ENCODE measurements around the gene ARPC1B. TPM values are rescaled to one million over a fixed set of nuclear protein-coding genes. Genes with fewer than 3 reads are reported as not detected.

Gene ARPC1B
- total and polyA plus RNA-seq, 9 of the 15 experiments (the other 6 are each of a cell fraction or from before 2014, with no cell fraction given), result 6.7 to 357 (median 211) TPM

- 0 out of 2 replicates have a peak, but pooled peaks have one; percentile 79 for TF ChIP-seq ZNF717 (CRISPR knock-in tag; IDR thresholded peaks at IDR 0.05)
- TF ChIP-seq THRAP3 (IDR thresholded peaks at IDR 0.05; ENCODE audit: borderline replicate concordance), result peak; percentile 92
- TF ChIP-seq CC2D1A (IDR thresholded peaks at IDR 0.05), result peak; percentile 79
- peak; percentile 59; the same call in 1 of the 2 replicates for TF ChIP-seq KLF1 (tag; IDR thresholded peaks at IDR 0.05)
- peak; percentile 89 for TF ChIP-seq EP400 (IDR thresholded peaks at IDR 0.05)
- TF ChIP-seq ZSCAN29 (IDR thresholded peaks at IDR 0.05), result 0 out of 2 replicates have a peak, but pooled peaks have one; percentile 42
- 0 out of 2 replicates have a peak, but pooled peaks have one; percentile 60 for TF ChIP-seq NFATC3 (IDR thresholded peaks at IDR 0.05)
- peak; percentile 95 for TF ChIP-seq CEBPB (tag; IDR thresholded peaks at IDR 0.05)
- TF ChIP-seq TRIM24 (IDR thresholded peaks at IDR 0.05), result peak; percentile 66 to 84
- TF ChIP-seq, protein P1, sequence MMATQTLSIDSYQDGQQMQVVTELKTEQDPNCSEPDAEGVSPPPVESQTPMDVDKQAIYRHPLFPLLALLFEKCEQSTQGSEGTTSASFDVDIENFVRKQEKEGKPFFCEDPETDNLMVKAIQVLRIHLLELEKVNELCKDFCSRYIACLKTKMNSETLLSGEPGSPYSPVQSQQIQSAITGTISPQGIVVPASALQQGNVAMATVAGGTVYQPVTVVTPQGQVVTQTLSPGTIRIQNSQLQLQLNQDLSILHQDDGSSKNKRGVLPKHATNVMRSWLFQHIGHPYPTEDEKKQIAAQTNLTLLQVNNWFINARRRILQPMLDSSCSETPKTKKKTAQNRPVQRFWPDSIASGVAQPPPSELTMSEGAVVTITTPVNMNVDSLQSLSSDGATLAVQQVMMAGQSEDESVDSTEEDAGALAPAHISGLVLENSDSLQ (IDR thresholded peaks at IDR 0.05), result peak; percentile 60
- TF ChIP-seq POLR2B (IDR thresholded peaks at IDR 0.05; ENCODE audit: low read depth, partially characterized antibody), result peak; percentile 57
- peak; percentile 56 for TF ChIP-seq POLR2A (conservative IDR thresholded peaks at IDR 0.05)
- TF ChIP-seq GABPA (tag; conservative IDR thresholded peaks at IDR 0.05; ENCODE audit: low read depth), result peak; percentile 34
- peak; percentile 71 for TF ChIP-seq CREM (IDR thresholded peaks at IDR 0.05; ENCODE audit: low read depth)
- TF ChIP-seq ZNF318 (IDR thresholded peaks at IDR 0.05; ENCODE audit: borderline replicate concordance in 1 of 2, low read depth in 1 of 2), result peak in 1 of 2 experiments; percentile 78; a peak in 2 of 4 replicates
- TF ChIP-seq TAF9B (IDR thresholded peaks at IDR 0.05; ENCODE audit: partially characterized antibody), result peak; percentile 75
- TF ChIP-seq SPI1 (IDR thresholded peaks at IDR 0.05; ENCODE audit: borderline replicate concordance, low read depth, low read length), result peak; percentile 40; the same call in 1 of the 2 replicates
- TF ChIP-seq, protein P2, sequence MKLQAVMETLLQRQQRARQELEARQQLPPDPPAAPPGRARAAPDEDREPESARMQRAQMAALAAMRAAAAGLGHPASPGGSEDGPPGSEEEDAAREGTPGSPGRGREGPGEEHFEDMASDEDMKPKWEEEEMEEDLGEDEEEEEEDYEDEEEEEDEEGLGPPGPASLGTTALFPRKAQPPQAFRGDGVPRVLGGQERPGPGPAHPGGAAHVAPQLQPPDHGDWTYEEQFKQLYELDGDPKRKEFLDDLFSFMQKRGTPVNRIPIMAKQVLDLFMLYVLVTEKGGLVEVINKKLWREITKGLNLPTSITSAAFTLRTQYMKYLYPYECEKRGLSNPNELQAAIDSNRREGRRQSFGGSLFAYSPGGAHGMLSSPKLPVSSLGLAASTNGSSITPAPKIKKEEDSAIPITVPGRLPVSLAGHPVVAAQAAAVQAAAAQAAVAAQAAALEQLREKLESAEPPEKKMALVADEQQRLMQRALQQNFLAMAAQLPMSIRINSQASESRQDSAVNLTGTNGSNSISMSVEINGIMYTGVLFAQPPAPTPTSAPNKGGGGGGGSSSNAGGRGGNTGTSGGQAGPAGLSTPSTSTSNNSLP (IDR thresholded peaks at IDR 0.05; ENCODE audit: borderline replicate concordance, low read depth, low read length), result peak; percentile 94
These were observed 44.1 kb upstream of the ARPC1B start (continued) for GRCh38 chr7:99330314-99330961.

Measured in K562 (cell line).